GM21723 (cell line): ENCODE results near the gene LAMB2.

ENCODE experiments used
- ATAC-seq: cut with Tn5 transposase; IDR thresholded peaks from one replicate; pipeline ENCODE4 v1.9.1; 2021; ENCODE audit warnings: mild to moderate bottlenecking, moderate library complexity; ENCODE audit not compliant: unreplicated experiment

The LAMB2 gene

DNA sequence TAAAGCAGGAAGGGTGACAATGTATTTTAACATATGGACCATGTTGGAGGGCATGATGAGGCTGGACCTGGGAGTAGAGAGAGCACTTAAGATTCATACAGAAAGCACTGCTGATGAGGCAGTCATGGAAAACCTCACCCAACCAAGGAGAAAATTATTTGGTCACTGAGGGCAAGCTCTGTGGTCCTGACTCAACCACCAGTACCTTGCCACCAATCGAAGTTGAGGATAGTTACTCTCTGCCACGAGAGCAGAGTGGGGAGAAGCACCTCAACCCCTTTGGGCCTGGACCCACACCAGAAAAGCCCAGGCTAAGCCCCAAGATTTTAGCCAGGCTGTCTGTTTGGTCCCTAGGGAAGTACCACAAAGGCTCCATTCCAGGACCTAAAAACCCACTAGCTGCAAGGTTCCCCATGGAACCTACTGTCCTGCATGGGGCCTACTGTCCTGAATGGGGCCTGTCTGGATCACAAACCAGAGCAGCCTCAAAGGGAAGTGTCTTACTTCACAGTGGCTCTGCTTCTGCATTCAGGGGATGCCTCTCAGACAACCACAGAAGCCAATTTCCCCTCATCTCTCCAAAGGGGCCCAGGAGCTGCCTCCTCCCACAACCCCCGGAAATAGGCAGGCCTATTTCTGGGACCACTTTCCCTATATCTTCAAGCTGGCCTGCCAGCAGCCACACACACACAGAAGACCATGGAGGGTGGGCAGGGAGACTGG, 29.1 kb upstream of the LAMB2 start:
- no peak for ATAC-seq

DNA sequence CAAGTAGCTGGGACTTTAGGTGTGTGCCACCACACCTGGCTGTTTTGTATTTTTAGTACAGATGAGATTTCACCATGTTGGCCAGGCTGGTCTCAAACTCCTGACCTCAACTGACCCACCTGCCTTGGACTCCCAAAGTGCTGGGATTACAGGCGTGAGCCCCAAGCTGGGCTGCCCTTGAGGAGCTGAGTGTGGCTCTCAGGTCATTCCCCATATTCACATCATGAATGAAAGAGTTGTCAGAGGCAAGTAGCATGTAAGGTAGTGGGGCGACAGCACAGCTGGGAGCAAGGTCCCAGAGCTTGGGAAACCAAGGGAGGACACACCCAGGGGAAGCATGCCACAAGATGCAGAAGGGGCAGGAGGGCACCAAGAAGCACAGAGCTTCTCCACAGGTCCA, 28.3 kb upstream of the LAMB2 start:
- ATAC-seq, result no peak

GRCh38 chr3:49158792-49159191, 25.9 kb upstream of the LAMB2 start:
- ATAC-seq, result no peak

- no peak for ATAC-seq
Measured at GRCh38 chr3:49158103-49158709, 25.4 kb upstream of the LAMB2 start.

DNA sequence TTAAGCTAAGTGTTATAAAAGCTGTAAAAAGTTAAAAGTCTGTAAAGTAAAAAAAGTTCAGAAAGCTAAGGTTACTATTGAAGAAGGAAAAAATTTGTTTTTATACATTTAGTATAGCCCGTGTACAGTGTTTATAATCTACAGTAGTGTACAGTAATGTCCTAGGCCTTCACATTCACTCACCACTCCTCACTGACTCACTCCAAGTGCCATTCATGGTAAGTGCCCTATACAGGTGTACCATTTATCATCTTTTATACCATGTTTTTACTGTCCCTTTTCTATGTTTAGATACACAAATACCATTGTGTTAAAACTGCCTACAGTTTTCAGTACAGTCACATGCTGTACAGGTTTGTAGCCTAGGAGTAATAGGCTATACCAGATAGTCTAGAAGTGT, 24.4 kb upstream of the LAMB2 start:
- no peak for ATAC-seq

- ATAC-seq, result no peak
Measured at GRCh38 chr3:49153349-49153912, 20.6 kb upstream of the LAMB2 start.

DNA sequence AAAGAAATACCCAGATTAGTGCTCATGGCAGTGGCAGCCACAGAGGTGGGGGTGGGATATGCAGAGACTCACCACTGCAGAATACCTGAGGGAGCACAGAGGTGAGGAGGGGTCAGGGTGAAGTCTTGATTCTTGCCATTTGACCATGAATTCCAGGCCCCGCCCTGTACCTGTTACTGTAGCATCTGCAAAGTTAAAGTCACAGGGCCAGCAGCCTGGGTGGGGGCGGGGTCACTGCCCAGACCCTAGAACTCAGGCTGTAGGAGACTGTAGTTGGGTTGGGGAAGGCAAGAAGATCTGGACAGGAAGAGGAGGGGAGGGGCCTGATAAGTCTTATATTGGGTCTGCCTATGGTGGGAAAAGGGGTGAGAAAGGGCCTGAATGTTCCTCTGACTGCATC, 18.8 kb upstream of the LAMB2 start:
- no peak for ATAC-seq

GRCh38 chr3:49148159-49148558, 15.3 kb upstream of the LAMB2 start:
- ATAC-seq, result no peak

DNA sequence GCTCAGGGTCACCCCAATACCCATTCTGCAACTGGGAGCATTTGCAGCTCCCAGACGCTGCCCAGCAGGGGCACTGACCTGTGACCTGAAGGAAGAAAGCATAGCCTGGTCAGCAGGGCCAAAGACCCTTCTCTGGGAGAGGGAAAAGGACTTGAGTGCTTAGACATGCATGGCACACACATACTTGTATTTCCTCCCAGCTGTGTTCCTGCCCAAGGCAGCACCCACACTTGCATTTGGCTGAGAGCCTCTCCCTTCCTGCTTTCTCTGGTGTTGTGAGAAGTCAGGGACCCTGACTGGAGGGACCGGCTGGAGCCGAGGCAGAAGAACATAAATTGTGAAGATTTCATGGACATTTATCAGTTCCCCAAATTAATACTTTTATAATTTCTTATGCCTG, 7.2 kb upstream of the LAMB2 start:
- no peak for ATAC-seq

DNA sequence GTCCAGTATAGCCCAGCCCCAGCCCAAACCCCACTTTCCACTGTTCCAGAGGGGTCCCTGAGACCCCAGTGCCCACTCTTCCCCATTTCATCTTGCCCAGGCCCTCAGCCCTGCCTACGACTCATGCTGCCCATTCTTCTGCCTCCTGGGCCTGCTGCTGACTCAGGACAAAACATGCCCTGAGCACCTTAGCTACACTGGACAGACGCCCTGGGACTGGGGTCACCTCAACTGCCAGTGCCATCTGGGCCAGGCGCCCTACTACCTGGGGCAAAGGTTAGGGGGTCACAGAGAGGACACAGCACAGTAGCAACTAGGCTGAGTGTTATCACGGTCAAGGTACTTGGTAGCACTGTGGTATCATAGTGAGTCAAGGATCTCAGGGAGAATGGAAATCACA, 2.6 kb upstream of the LAMB2 start:
- ATAC-seq, result no peak

GRCh38 chr3:49134471-49135265, 1.8 kb upstream of the LAMB2 start:
- no peak for ATAC-seq

GRCh38 chr3:49133226-49133951, 539 bp upstream of the LAMB2 start:
- ATAC-seq, result no peak

DNA sequence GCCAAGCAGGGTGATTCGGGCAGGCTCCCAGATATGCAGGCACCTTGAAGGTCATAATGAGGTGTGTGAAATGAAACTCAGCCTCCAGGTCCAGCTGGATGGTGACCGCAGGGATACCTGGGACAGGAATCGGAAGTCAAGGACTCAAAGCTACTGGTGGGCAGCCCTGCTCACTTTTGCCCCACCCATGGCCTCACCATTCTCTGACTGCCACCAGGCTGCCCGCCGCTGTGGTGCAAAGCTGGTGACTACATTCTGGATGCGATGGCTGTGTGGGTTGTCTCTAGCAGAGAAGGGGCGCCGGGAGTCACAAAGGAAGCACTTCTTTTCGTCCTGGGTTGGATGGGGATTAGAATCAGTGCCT, 795 bp downstream of the LAMB2 start:
- no peak for ATAC-seq

DNA sequence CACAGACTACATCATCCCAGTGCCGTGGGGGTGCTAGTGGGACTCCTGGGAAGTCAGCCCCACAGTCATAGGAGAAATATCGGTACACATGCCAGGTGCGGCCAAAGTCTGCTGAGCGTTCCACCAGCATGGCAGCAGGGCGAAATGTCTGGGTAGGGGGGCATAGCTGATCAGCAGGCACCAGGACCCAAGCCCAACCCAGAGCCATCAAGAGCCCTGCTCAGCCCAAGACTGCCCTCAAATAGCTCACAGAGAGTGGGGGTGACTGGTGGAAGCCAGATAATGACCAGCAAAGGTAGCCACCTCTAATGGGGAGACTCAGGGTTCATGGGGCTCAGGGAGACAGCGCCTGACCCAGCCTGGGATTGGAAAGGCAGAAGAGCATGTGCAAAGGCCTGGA, 1.3 kb downstream of the LAMB2 start:
- ATAC-seq, result no peak

DNA sequence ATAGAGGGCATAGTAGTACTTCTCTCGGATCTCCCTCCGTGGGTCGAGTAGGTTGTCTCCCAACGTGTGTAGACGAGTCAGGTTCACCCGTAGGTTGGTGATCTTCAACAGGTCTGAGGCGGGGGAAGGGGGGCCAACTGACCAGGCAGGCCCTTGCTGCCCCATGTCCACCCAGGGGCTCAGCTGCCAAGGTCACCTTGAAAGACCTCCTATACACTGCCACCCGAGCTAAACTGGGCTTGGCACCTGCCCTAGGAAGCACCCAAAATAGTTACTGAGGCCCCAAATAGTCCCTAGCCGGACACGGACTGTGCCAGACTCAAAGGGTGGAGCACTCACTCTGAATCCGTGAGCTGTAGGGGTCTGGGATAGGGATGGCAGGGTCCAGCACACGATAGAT, 1.8 kb downstream of the LAMB2 start:
- ATAC-seq, result no peak

GRCh38 chr3:49124991-49125670, 7.7 kb downstream of the LAMB2 start:
- no peak for ATAC-seq

- no peak for ATAC-seq
Measured at GRCh38 chr3:49124203-49124602, 8.6 kb downstream of the LAMB2 start.

- no peak for ATAC-seq
Measured at GRCh38 chr3:49123687-49124086, 9.2 kb downstream of the LAMB2 start.

DNA sequence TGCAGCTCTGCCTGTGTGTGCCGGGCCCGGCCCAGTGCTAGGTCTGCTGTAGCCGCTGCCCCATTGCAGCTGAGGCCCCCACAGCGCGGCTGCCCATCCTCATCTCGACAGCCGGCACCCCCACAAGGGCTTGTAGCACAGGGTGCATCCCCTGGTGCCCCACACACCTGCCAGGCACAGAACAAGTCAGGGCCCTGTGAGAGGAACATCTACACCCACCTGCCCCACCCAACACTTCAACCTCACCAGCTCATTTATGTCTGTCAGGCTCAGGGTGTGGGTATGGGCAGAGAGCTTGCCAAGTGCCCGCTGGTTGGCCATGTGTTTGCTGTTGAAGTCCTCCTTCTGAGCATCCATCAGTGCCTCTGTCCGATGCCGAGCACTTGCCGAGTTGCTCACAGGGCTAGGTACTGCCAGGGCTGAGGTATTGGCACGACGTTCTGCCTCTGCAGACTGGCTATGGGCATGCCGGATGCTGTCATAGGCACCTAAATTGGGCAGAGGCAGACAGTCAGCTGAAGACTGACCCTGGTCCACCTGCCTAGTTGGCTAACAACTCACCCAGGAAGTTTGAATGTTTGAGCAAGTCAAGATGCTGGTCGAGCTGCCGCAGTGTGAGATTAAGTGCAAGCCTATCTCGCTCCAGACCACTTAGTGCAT, 9.8 kb downstream of the LAMB2 start:
- ATAC-seq, result no peak

DNA sequence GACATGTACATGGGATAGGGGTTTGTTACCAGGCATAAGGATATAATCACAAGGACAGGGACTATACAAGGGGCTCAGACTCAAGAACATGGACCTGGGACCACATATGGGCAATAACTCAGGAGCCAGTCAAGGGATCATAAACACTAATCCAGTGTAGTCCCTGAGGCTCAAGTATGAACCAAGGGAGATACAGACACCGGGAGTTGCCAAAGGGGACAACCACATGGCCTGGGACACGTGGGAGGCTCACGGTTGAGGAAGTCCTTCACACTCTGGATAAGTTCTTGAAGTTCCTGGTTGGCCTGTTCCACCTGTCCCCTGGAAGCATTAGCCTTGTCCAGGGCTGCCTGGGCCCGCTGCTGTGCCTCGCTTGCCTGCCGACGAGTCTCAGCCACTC, 10.4 kb downstream of the LAMB2 start:
- ATAC-seq, result no peak
